ENCODE measurements around the gene SUPT5H. TPM values are rescaled to one million over a fixed set of nuclear protein-coding genes. Genes with fewer than 3 reads are reported as not detected.

Gene SUPT5H
- total RNA-seq, 1 donor from 2014 or later = 126 TPM

DNA sequence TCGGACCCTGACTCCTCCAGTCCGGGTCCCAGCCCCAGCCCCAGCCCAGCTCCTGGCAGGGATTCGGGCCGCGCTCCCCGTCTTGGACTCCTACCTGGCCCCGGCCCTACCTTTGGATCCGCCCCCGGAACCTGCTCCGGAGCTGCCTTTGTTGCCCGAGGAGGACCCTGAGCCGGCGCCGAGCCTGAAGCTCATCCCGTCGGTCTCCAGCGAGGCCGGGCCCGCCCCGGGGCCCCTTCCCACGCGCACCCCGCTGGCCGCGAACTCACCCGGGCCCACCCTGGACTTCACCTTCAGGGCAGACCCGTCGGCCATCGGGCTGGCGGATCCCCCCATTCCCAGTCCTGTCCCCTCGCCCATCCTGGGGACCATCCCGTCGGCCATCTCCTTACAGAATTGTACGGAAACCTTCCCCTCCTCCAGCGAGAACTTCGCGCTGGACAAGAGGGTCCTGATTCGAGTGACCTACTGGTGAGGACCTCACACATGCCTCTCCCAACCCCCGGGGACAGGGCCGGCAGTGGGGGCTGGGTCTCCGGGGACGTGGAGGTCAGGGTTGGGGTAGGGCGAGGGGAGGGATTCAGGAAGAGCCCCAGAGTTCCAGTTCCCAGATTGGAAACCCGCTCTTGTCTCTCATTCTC is 70.3 kb downstream of the SUPT5H start:
- DNase-seq (ENCODE audit: low read depth) = no peak
- H3K4me3 ChIP-seq (ENCODE audit: low read depth, low read length) = no peak overlapping the region
- no peak for TF ChIP-seq CTCF (conservative IDR thresholded peaks at IDR 0.05; ENCODE audit: low read depth, low read length)

GRCh38 chr19:39516270-39516669 is 70.9 kb downstream of the SUPT5H start:
- no peak overlapping the region for H3K4me3 ChIP-seq (ENCODE audit: low read depth, low read length)
- DNase-seq (ENCODE audit: low read depth) = no peak
- no peak for TF ChIP-seq CTCF (conservative IDR thresholded peaks at IDR 0.05; ENCODE audit: low read depth, low read length)

DNA sequence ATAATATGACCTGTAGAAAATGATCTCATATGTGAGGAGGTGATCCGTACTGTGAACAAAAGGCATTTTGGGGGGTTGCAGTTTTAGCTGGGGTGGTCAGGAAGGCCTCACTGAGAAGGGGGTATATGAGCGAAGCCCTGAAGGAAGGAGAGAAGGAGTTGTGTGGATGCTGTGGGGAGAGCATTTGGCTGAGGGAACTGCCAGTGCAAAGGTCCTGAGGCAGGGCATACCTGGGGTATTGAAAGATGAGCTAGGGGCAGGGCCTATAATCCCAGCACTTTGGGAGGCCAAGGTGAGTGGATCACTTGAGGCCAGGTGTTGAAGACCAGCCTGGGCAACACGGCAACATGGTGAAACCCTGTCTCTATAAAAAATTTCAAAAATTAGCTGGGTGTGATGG is 72.0 kb downstream of the SUPT5H start:
- H3K4me3 ChIP-seq (ENCODE audit: low read depth, low read length) = no peak overlapping the region
- no peak for TF ChIP-seq CTCF (conservative IDR thresholded peaks at IDR 0.05; ENCODE audit: low read depth, low read length)
- no peak for DNase-seq (ENCODE audit: low read depth)

GRCh38 chr19:39518458-39518857 is 73.1 kb downstream of the SUPT5H start:
- DNase-seq (ENCODE audit: low read depth) = no peak
- TF ChIP-seq CTCF (conservative IDR thresholded peaks at IDR 0.05; ENCODE audit: low read depth, low read length) = no peak
- no peak overlapping the region for H3K4me3 ChIP-seq (ENCODE audit: low read depth, low read length)

DNA sequence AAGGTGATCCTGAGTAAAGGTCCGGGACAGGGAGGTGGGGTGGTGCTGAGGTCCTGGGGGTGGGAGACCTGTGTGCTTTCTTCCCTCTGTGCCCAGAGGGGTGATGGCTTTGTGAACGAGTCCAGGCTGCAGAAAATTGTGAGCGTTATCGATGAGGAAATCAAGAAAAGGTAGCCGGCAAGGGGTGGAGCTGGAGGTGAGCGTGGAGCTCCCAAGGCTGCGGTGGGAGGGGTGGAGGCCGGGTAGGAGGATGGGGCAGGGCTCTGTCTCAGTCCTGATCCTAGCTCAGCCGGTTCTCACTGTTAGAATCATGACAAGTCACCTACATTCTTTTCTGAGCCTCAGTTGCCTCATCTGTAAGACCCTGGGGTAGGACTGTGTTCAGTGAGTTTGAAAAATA is 73.6 kb downstream of the SUPT5H start:
- TF ChIP-seq CTCF (conservative IDR thresholded peaks at IDR 0.05; ENCODE audit: low read depth, low read length) = no peak
- no peak overlapping the region for H3K4me3 ChIP-seq (ENCODE audit: low read depth, low read length)
- DNase-seq (ENCODE audit: low read depth) = no peak

DNA sequence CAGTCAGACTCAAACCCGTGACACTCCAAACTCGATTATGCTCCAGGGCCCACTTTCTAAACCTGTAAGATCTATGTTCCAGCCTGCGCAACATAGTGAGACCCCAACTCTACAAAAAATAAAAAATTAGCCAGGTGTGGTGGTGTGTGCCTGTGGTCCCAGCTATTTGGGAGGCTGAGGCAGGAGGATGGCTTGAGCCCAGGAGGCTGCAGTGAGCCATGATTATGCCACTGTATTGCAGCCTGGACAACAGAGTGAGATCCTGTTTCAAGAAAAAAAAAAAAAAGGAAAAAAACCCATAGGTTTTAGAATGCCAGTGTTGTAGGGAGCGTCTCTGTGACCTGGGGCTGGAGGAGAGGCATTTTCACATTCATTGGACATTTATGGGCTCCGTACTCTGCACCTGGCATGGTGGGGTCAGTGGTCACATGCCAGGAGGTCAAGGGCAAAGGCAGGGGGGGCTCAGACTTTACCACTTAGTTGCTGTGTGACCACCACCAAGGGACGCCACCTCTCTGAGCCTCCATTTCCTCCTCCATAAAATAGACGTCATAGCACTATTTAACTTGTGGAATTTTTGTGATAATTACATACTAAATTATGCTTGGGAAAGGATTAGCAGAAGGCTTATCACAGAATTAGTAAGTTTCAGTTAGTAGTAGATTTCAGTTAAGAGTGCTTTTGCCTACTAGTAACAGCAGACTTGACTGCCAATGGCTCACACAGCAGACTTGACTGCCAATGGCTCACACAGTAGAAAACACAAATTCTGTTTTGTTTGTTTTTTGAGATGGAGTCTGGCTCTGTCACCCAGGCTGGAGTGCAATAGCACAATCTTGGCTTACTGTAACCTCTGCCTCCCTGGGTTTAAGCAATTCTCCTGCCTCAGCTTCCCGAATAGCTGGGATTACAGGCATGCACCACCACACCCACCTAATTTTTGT is 75.4 kb downstream of the SUPT5H start:
- TF ChIP-seq CTCF (conservative IDR thresholded peaks at IDR 0.05; ENCODE audit: low read depth, low read length) = no peak
- DNase-seq (ENCODE audit: low read depth) = no peak
- H3K4me3 ChIP-seq (ENCODE audit: low read depth, low read length) = no peak overlapping the region
